Erythroblast (primary cell): ENCODE measurements around the gene CMTM3.

Experiments used
- GATA1 ChIP-seq: IDR thresholded peaks from 2 replicates; pipeline ENCODE4 v1.6.1; 2011; ENCODE audit warnings: low read depth, mild to moderate bottlenecking, control low read depth, low read length, moderate library complexity
- POLR2A ChIP-seq: IDR thresholded peaks from 2 replicates; pipeline ENCODE4 v1.6.1; 2011; ENCODE audit warnings: mild to moderate bottlenecking, low read length

DNA sequence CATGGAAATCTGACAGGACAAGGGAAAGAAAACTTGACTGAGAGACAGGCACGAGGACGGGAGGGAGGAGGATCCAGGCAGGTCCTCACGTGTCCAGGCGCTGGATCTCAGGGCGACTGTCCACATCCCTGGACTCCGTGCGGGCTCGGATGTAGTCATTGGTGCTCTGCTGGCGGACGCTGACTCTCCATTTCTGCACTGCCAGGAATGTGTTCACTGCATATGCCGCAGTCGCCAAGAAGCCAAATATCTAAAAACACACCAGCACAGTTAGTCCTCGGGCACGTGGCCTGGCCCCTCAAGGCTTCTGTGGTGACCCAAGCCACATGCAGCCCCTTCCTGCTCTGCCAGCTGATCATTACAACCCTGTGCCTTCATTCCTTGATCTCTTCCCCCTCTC lies 17.5 kb downstream of the CMTM3 start:
- no peak for TF ChIP-seq POLR2A
- no peak for TF ChIP-seq GATA1
